ENCODE results near the gene LRMDA. TPM values are rescaled to one million over a fixed set of nuclear protein-coding genes. Genes with fewer than 3 reads are reported as not detected.

The LRMDA gene
- total RNA-seq, 1 donor from 2014 or later = not detected

DNA sequence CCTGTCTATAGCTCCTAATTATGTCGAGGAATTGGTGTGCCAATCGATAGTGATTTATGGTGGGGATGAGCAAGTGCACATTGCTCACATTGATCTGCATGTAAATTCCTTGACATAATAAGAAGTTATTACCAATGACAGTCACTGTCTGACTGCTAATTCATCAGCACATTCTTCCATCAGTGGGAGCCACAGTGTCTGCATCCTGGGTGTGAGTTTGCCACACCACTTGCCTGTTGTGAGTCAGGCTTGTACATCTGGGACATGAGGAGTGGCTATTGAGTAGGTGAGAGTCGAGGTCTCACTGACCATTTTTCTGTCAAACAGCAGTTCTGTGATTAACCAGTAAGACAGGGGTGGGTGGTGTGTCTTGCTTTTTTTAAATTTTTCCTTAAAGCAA is 263.4 kb downstream of the LRMDA start:
- intact Hi-C loops (cut with micrococcal nuclease) = no loop called here

DNA sequence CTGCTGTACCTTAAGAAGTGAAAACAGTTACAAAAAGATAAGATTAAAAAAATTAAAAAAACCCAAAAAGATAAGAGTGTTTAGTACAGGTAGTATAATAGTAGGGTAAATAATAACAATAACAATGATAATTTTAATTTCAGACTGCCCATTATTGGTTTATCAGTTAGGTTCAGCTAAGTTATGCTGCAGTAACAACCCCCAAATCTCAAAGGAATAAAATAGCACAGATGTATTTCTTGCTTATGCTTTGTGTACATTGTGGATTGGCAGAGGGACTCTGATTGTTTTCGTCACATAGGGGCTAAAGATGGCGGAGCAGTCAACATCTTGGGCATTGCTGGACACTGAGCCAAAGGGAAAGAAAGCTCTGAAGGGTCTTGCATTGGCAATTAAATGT is 264.6 kb downstream of the LRMDA start:
- intact Hi-C loops (cut with micrococcal nuclease) = no loop called here

DNA sequence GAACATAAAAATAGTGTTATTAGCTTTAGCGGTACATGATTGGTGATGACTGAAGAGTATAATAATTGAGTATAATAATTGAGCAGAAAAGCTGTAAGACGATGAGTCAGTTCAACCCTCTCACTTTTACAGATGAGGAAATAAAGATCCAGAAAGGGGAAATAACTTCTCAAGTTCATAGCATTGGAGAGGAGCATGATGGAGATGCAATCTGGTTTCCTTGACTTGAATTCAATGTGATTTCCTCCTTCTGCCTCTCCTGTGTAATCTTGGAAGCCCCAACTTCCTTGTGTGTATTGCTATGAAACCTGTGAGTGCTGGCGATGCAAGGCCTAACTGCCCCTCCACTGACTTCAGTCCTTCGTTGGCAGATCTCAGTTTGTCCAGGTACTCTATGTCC is 265.1 kb downstream of the LRMDA start:
- intact Hi-C loops (cut with micrococcal nuclease) = no loop called here

DNA sequence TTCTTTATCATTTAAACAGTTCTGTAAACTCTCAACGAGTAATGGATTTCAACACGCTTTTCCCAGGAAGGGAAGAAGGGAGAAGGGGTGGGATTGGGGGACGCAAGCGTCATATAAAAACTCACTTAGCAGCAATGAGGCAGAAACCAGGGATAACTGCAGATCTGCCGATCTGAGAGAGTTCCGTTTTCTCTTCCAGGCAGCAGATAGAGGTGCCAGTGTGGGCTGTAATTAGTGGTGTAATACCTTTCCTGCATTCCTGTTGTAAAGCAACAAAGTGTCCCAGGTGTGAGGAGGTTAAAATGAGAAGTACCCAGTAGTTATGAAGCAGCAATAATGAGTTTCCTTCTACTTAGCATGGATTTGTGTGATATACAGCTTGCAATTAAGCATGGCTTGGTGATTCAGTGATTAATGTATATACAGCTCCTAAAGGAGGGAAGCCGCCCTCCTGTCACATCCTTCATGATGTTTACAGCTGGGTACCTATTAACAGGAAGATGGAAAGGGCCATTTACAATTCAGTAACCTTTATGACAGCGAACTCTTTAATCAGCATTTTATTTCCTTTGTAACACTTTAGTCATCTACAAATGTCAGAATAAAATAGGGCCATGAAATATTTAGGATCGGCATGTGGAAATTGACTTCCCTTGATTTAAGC is 271.9 kb downstream of the LRMDA start:
- intact Hi-C loops (cut with micrococcal nuclease) = no loop called here

DNA sequence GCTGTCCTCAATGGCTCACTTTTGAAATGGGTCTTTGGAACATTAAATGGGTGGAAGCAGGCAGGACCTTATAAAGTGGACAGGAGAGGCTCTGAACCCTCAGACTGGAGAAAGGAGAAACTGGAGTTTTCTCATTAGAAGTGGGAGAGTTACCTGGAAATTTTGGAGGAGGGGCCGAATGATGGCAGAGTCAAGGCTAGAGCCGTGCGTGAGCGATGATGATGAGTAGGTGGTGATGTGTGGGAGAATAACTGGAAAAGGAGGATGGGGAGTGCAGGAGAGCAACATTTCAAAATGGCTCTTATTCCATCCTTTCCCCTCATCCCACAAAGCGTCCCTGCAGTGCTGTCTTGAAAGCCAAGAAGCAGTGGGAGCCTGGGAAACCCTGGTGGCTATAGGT is 274.0 kb downstream of the LRMDA start:
- intact Hi-C loops (cut with micrococcal nuclease) = no loop called here

DNA sequence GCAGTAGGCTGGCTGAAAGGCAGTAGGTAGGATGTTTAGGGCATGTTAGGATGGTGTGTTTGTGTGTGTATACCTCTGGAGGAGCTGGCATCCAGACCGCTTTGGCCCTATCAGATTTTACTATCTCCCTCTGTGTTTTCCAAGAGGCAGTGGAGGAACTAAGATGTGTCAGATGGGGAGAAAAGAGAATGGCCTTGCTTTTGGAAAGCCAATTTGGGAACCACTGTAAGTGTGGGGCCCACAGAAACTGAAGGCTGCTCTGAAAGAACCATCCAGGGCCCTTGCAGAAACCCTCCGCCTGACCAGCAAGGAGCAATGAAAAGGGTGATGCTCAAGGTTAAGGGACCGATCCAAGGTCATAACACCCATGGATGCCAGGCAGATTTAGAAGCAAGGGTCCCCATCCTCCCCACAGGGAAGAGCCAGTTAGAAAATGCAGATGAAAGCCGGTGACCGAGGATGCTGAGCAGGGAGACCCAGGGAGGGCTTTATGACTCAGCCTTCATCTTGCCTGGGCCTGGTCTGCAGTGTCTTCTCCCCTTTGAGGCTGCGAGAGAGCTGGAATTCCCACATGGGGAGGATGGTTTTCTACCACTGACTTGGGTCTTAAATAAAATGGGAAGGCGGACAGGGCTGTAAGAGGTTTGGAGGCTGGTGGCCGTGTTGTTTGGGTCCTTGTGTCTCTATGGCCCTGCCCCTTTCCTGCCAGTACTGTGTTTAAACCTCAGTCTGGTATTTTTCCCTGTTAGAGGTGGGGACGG is 275.8 kb downstream of the LRMDA start:
- intact Hi-C loops (cut with micrococcal nuclease) = no loop called here

DNA sequence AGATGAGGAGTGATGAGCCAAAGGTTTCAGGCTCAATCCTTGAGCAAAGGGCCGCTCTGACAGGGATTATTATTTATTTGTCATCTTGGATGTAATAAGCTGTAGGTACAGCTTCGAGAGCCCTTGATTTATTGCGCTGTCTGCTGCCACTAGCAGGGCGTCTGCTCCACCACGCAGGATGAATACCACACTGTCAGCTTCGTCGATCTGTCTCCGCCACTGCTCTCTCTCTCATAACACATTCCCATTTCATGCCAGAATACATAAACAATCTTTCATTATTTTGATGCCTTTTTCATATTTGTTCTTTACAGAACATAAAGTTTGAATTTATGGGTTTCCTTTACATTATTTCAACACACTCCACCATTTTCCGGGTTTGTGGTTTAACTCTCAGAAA is 276.6 kb downstream of the LRMDA start:
- intact Hi-C loops (cut with micrococcal nuclease) = no loop called here

DNA sequence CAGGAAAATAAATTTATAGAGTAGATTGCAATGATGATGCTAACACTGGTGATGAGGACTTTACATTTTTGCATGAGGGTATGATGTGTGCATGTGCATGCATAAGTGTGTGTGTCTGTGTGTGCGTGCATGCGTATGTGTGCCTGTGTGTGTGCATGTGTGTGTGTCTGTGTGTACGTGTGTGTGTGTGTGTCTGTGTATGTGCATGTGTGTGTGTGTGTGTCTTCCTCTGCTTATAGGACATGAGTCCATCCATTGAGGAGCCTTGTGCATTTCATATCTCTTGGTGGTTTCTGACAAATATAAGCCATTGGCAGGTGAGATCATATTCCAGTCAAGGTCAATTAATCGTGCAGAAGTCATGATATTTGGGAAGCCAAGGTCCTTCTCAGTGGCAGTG is 277.8 kb downstream of the LRMDA start:
- intact Hi-C loops (cut with micrococcal nuclease) = no loop called here

DNA sequence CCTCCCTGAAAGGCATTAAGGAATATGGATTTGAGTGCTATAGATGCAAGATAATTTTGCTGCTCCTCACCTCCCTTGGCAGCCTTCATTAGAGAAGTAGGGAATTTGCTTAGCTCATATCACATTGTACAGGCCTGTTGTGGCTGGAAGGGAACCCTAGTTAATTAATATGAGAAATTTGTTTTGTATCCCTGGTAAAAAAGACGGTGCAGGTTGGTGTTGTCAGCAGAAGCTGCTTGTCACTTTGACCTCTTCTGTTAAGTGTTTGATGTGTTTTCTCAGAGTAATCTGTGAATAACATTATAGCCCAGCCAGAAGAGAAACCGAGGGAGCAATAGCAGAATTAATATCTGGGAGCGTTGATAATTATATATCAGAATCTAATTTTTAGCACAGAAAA is 278.4 kb downstream of the LRMDA start:
- intact Hi-C loops (cut with micrococcal nuclease) = no loop called here

DNA sequence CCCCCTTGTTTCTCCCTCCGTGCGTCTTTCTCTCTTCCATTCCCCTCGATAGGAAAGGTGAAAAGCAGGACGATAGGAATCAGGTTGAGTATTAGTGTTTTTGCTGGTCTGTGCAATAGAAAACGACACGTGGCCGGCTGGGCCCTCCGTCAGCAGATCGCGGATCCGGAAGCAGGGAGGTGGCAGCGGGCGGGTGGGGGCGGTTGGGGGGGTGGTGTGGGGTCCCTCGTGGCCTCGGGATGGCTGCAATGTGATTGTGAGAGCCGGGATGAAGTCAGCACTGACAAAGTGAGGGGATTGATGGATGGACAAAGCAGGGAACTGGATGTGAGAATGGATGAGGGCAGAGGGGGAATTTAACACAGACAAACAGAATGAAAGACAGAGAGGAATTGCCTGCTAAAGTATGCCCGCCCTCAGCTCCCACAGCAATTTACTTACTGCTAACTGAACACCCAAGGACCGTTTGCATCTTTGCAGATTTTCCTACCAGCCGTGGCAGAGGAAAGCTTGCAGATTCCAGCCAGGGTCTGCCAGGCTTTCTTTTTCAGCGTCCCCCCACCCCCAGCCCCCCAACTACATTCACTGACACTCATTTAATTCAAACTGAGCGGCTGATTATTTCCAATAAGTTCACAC is 280.9 kb downstream of the LRMDA start:
- intact Hi-C loops (cut with micrococcal nuclease) = no loop called here

DNA sequence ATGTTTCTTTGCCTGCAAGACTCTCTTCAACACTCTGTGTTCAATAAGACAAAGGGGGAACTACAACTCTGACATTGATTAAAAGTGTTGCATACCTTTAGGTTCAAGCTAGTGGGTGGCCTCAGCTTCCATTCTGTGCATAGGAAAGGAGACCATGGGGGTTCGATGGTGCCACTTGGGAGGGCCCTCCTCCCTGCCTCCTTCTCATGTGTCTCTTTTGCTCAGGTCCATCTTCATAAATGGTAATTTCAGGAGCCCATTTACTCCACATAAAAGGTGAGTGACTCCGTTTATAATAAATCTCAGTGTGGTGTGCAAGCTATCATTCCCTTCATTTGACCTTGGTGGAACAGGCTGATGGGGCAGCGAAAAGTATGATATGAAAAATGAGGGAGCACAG is 285.1 kb downstream of the LRMDA start:
- intact Hi-C loops (cut with micrococcal nuclease) = no loop called here

DNA sequence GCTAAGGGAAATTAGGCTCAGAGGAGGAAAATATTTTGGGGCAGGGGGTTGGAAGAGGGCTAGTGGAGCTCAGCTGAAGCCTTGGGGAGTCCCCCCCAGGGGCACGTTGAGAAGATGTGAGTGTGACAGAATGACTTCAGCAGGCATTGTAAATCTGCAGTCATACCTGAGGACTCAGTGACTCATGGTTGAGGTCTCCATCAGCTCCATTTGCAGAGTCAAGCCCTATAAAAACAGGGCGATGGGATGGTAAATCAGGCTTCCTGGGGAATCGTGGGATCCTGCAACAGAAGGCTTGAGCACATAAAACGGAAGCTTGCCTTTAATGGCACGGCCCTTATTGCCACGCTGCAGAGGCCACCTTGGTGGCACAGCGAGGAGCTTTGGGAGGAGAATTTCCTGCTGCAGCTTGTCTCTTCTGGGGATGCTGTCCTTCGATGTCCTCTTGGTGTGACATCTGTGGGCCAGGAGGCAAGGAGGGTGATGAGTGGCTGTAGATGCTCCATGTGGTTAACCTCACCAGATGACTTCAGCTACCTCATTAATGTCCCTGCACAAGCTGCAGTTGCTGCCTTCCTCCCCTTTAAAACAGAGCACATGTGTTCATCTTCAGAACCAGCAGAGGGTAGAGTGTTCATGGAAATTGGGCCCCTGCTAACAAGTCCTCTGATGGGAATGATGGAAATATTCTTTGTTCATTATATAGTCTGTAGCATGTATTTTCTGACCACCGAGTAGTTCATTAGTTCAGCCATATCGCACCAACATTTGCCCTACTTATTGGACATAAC is 285.9 kb downstream of the LRMDA start:
- intact Hi-C loops (cut with micrococcal nuclease) = no loop called here

DNA sequence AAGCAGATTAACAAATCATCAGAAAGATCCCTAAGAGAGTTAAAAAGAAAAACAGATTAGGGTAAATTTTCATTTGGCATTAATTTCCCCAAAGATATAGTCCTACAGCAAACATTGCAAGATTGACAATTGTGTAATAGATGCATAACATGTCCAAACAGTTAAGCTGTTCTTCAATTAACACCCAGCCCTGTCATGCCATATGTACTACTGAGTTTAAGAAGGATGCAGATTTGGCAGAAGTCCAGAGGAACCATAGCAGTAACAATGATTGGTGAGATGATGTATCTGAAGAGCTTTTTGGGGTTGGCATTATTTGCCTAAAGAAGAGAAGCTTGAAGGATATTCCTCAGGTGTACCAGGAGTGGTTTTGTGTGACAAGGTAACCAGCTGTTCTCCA is 287.6 kb downstream of the LRMDA start:
- intact Hi-C loops (cut with micrococcal nuclease) = no loop called here

DNA sequence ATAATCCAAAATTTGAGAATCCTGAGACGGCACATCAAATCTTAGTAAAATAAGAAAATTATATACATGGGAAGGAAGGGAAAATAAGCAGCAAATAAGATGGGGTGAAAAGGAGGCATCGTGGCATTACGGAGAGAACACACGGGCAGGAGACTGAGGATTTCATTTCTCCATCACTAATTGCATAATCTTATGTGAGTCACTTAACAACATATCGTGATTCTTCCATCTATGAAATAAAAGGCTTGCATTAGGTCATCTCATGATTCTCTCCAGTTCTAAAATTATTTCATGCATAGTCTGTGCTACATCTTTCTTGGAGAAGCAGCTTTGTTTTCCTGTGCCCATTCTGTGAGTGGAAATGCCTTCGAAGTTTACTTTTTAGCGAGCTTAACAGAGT is 288.7 kb downstream of the LRMDA start:
- intact Hi-C loops (cut with micrococcal nuclease) = no loop called here

DNA sequence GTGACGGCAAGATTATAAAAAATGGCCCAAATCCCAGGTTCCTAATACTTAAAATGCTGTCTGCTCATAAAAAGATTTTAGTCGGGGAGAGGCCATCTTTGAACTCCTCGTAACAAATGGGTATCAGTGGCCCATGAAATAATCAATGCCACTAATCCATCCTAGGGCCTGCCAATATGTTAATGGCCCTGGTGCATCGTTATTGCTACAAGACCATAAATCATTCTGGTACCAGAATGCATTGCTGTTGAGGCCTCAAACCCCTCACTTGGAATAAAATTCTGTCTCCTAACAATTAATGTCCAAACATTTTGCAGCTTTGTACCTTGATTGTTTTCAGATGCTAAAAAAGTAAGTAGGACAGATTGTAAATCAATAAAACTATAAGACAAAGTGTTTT is 290.6 kb downstream of the LRMDA start:
- intact Hi-C loops (cut with micrococcal nuclease) = no loop called here

DNA sequence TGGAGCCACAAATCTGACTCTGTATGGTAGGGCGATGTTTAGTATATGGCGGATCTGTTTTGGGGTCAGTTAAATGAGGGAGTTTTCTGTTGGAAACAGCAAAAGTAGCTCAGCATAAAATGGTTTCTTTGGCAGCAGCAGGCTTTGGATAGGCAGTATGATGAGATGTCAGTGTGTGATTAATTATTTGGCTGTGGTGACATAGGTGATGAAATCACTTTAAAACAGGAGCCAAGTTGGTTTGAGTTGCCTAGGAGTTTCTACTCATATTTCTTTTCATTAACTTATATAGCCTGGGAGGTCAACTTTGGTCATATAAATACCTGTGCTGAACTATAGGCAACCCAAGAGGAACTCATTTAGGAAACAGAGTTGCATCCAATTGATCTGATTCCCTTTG is 291.2 kb downstream of the LRMDA start:
- intact Hi-C loops (cut with micrococcal nuclease) = no loop called here

DNA sequence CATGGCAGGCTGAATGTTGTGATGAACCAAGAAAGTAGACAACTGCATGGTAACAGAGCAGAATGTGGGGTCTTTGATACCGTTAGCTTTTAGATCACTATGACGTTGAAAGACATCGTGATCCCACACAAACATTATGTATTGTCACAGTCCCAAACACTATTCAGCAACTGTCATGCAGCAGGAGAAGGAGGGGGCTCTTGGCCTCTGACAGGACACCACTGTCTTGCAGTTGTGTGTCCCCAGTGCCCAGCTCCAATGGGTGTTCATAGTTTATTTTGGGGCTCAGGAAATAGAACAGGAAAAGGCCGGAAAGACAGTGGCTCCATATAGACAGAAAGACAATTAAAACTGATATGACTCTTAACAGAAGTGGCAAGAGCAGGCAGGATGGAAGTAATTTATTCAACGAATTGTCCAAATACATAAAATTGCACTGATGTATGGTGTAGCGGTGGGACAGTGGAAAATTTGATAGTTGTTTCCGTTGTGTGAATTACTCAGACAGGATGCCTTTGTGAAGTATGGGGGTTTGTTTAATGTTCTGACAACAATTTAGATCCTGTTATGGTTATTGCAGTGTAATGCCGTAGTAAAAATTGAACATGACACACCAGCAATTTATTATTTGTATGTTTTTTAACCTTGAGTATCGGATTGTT is 292.0 kb downstream of the LRMDA start:
- intact Hi-C loops (cut with micrococcal nuclease) = no loop called here

DNA sequence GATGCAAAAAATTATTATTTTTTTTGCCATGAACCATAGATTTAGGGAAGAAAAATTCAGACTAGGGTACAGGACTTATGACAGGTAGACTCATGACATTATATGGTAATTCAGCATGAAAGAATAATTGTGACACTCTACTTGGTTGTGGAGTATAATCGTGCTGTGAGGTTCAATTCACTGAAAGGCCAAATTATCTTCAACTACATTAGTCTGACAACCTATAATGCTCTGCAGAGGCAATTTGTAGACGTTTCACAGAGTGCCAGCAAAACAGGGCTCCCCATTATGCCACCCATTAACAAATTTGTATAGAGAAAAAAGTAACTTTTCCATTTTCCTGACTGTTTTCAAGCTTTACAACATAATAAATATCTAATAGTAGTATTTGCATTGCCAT is 292.6 kb downstream of the LRMDA start:
- intact Hi-C loops (cut with micrococcal nuclease) = no loop called here

DNA sequence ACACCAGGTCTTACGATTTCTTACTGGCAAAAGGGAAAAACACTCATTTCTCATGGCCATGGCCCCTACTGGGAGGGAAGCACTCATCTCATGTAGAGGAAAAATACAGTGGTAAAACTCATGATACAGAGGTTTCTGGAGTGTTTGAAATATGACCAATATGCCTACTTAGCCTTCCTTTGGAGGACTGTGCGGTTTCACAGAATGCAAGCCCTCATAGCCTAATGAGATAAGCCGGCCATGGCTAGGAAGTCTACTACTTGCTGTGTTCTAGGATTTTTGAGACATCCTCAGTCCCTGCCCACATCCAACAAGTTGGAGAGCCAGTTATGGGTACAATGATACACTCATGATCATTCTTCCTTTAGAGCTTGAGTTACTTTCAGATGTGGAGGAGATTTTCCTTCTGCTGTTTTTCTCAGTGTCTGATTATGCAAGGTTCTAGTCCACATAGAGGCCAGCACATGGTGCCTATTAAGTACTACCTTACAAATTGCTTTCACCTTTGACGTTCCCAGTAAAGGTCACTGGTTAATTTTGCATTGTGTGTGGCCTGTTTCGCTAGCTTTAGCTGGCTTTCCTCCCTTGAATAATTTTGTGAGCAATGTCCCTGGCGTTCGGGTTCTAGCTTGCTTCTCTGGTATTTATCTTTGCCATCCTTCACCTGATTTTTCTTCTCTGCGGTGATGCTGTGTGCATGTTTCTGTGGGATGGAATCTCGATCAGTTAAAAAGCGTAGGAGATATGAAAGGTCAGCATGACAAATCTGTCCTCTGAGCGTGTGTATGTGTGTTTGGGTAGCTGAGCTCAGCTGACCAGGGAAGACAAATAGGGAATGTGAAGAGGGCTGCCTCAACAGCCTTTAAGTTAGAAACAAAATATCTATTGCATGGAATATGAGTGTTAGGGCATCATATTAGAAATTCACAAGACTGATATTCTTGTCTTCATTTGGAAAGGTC is 295.4 kb downstream of the LRMDA start:
- intact Hi-C loops (cut with micrococcal nuclease) = no loop called here

DNA sequence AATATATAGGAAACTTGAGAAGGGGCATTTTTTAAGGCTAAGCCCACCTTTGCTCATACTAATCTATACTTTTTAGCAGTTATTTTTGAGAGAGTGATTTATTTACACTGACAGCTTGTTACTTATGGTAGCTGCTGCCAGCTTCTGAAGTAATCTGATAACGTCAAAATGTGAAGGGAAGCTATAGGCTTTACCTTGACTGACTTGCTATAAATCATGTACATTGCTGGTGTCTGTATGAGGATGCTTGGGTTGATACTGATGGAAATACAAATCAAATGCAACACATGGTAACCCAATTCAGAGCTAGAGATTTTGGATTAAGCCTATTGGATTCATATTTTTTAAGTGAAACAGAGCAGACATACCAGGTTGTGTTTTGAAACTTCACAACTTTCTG is 299.4 kb downstream of the LRMDA start:
- intact Hi-C loops (cut with micrococcal nuclease) = no loop called here
